HG03571 (cell line): ENCODE results near the gene ZBTB44.
"Not testable (repeated sequence)": the region's sequence is repeated elsewhere in the genome, so short reads cannot be mapped to it uniquely, and the experiment has no call there.

ENCODE experiments used
- ATAC-seq: cut with Tn5 transposase; IDR thresholded peaks from one replicate; pipeline ENCODE4 v1.9.1; 2021; ENCODE audit not compliant: unreplicated experiment

ZBTB44 gene

GRCh38 chr11:130313383-130314183, 1.1 kb downstream of the ZBTB44 start:
- ATAC-seq, result no peak

GRCh38 chr11:130312046-130312445, 2.7 kb downstream of the ZBTB44 start:
- no peak for ATAC-seq

- ATAC-seq, result no peak
These were observed 4.1 kb downstream of the ZBTB44 start for GRCh38 chr11:130310622-130311021.

- no peak for ATAC-seq
These were observed 5.8 kb downstream of the ZBTB44 start for GRCh38 chr11:130308886-130309285.

- ATAC-seq, result no peak
These were observed 6.7 kb downstream of the ZBTB44 start for GRCh38 chr11:130308059-130308458.

- ATAC-seq, result no peak
These were observed 10.1 kb downstream of the ZBTB44 start for GRCh38 chr11:130304651-130305050.

- peak; percentile 28 for ATAC-seq
These were observed 13.7 kb downstream of the ZBTB44 start for GRCh38 chr11:130301002-130301401.

GRCh38 chr11:130300567-130300966, 14.2 kb downstream of the ZBTB44 start:
- ATAC-seq, result peak; percentile 72

GRCh38 chr11:130299978-130300377, 14.7 kb downstream of the ZBTB44 start:
- ATAC-seq, result no peak

GRCh38 chr11:130295657-130296056, 19.1 kb downstream of the ZBTB44 start:
- ATAC-seq, result no peak

- no peak for ATAC-seq
These were observed 32.6 kb downstream of the ZBTB44 start for GRCh38 chr11:130282111-130282510.

GRCh38 chr11:130281341-130281740, 33.4 kb downstream of the ZBTB44 start:
- not testable (repeated sequence) for ATAC-seq

- ATAC-seq, result no peak
These were observed 34.7 kb downstream of the ZBTB44 start for GRCh38 chr11:130279989-130280388.

- peak; percentile 43 for ATAC-seq
These were observed 36.0 kb downstream of the ZBTB44 start for GRCh38 chr11:130278745-130279144.

GRCh38 chr11:130278151-130278550, 36.6 kb downstream of the ZBTB44 start:
- ATAC-seq, result peak; percentile 77

GRCh38 chr11:130272336-130272735, 42.4 kb downstream of the ZBTB44 start:
- ATAC-seq, result no peak

- ATAC-seq, result peak; percentile 91
These were observed 45.3 kb downstream of the ZBTB44 start for GRCh38 chr11:130269326-130269943.

GRCh38 chr11:130263351-130263750, 51.4 kb downstream of the ZBTB44 start:
- ATAC-seq, result no peak

GRCh38 chr11:130262424-130262823, 52.3 kb downstream of the ZBTB44 start:
- no peak for ATAC-seq

GRCh38 chr11:130261571-130261970, 53.1 kb downstream of the ZBTB44 start:
- ATAC-seq, result no peak

GRCh38 chr11:130260742-130261141, 54.0 kb downstream of the ZBTB44 start:
- ATAC-seq, result no peak

- no peak for ATAC-seq
These were observed 54.6 kb downstream of the ZBTB44 start for GRCh38 chr11:130260080-130260627.
